Measurements from ENCODE around the gene RGS3.
"Not testable (repeated sequence)": the region's sequence is repeated elsewhere in the genome, so short reads cannot be mapped to it uniquely, and the experiment has no call there.

The RGS3 gene

DNA sequence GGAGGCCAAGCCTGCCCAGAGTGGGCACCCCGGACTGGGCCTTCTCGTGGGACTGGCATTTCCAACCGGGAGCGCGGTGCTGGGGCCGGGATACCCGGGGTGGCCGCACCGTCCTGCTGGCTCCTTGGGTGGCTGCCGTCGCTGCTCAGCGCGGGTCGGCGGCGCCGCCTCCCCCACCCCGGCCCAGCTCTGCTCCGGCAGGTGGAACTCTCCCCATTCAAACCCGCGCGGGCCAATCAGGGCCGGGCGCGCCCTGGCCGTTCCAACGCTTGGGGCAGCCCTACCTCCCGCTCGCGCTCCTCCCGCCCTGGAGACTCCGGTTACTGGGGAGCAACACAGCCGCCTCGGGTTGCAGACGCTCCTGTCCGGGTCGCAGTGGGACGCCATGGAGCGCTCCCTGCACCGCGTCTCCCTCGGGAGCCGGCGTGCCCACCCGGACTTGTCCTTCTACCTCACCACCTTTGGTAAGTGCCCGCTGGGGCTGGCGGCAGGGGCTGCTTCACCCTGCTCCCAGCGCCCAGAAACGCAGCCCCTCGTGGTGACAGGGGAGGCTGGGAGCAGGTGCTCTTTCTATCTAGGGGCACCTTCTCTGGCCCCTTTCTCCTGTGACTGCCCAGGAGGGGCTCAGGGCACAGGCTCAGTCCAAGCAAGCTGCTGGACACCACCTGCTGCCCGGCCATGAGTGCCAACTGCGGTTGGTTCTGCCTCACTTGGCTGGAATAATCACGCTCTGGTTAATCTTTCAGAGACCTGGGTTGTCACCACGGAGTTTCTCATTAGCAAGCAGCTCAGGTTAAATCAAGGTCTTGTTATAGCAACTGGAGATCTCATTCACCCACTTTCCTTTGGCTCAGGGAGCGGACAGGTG, at the start of gene RGS3:
TSS of gene RGS3 (plus strand) at position 310 of the 868 bp plus-strand sequence. CDS start at position 386, 76 bp downstream.
- no peak for DNase-seq

DNA sequence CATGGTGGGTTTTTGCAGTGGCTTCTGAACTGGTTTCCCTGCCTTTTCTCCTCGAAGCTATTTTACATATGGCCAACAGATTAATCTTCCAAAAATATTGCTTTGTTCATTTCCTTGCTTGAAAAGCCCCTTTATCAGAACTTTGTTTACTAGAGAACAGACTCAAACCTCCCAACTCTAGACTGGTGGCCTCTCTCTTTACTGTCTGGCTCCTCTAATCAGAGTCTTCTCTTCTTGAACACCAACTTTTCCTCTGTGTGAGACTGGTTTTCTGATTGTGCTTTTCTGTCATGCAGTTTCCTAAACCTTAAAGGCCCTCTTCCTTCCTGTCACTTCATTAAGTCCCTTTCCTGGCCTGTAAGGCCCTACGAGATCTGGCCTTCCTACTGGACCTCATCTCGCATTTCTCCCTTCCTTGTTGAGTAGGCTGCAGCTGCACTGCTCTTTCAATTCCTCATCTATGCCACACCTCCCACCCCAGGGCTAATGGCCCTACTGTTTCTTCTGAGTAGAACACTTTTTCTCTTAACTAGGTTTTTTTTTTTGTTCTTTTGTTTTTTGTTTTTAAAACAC, 47.3 kb upstream of the RGS3 start:
- DNase-seq, result no peak

DNA sequence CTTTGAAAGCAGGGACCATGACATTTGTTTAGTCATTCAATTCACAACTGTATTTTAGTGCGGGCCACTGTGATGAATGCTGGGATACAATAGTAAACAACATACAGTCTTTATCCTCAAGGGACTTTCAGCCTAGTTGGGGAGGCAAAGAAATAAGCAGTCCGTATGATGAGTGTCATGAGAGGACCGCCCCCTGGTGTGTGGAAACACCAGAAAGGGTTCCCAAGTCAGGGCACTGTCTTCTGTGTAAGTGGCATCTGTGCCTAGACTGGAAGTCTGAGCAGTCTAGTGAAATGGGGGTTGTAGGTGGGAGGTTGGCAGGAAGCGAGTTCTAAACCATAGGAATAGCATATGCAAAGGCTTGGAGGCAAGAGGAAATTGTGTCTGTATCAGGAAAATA, 46.2 kb upstream of the RGS3 start:
- DNase-seq, result peak; percentile 23

DNA sequence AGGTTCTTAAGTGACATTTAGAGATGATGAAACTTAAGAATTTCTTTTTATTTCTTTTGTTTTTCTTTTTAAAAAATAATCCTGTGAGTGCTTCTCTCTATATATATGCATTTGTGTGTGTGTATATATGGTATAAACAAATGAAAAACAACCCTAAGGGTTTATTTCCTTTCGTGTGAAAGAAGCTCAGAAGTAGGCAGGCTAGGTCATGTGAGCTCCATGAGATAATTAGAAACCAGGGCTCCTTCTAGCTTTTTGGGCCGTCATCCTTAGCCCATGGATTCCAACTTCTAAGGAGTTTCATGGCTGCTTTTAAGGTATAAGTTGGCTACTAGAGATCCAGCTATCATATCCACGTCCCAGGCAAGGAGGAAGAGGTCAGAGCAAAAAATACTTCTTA, 41.8 kb upstream of the RGS3 start:
- no peak for DNase-seq

DNA sequence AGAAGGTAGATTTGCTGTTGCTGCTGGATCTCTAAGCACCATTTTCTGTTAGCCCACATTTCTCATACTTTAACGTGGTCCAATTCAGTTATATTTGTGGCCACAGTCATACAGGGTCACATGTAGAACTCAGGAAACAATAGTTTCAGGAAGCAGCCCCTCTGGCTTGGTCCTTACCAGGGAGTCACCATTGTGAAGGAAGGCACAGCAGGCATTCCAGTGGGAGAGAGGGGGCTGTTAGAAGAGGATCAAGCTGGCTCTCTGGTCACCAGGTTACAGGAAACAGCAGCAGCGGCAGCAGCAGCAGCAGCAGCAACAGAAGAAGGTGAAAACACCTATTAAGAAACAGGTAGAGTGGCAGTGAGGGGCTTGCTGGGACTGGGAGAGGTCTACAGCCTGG, 38.5 kb upstream of the RGS3 start:
- no peak for DNase-seq

DNA sequence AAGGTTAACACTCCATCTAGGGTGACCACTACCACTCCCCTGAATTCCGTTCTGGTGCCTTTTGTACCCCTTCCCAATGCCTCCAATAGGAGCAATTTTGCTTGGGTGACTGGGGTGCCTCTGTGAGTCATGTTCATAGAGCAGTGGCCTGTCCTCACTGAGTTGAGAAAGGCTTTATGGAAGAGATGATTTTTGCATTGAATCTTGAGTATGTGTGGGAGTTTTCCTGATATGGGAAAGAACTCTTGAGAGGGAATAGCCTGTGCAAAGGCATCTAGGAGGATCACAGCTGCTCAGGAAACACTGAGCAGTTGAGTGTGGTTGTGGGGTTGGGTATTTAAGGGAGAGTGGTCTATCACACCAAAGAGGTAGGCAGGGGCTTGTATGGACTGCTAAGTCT, 36.8 kb upstream of the RGS3 start:
- DNase-seq, result no peak

DNA sequence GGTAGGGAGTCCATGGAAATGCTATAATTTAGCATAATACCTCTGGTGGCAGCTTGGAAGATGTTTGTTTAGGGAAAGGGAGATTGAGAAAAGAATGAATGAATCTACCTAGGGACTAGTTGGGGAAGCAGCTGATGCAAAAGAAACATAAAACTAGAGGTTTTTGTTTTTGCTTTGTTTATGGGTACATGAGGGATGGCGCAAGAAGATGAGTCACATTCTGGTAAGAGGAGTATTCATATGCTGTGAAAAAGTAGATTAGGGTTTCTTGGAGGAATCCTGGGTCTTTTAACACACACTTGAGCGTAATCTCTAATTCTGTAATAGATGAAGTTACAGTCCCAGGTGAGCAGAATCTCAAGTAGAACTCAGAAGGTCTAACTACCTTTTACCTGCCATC, 35.9 kb upstream of the RGS3 start:
- no peak for DNase-seq

DNA sequence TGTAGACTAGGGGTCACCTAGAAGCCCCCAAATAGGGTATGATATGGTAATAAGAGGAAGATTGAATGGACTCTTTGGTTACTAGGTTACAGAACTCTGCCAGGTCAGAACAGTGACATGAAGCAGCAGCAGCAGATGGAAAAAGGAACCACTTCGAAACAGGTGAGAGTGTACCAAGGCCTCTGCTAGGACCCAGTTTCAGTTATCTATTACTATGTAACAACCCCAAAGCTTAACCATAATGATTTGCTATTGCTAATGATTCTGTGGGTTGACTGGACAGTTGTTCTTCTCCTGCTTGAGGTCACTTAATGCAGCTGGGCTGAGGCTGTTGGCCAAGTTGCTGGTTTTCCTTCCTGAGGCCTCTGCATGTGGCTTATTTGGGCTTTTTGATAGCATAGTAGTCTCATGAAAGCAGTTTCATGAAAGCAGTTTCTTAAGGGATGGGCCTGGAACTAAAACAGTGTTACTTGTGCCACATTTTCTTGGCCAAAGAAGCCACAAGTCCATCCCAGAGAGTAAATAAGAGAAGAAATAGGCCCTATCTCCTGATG, 35.4 kb upstream of the RGS3 start:
- DNase-seq, result no peak

DNA sequence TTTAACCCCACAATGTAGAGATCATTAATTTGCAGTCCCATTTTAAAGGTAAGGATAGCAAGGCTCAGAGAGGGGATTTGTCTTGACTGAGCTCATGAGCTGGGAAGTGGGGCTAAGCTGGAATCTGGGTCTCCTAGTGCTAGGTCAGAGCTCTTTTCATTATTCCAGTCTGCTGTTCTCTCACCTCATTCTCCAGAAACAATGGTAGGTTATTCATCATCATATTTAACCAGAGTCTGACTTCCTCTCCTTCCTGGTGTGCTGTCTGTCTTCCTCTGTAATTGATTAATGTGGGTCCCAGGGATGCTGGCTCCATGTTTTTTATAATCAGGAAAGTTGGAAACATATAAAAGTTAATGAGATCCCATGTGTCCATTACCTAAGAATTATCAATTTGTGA, 32.3 kb upstream of the RGS3 start:
- no peak for DNase-seq

DNA sequence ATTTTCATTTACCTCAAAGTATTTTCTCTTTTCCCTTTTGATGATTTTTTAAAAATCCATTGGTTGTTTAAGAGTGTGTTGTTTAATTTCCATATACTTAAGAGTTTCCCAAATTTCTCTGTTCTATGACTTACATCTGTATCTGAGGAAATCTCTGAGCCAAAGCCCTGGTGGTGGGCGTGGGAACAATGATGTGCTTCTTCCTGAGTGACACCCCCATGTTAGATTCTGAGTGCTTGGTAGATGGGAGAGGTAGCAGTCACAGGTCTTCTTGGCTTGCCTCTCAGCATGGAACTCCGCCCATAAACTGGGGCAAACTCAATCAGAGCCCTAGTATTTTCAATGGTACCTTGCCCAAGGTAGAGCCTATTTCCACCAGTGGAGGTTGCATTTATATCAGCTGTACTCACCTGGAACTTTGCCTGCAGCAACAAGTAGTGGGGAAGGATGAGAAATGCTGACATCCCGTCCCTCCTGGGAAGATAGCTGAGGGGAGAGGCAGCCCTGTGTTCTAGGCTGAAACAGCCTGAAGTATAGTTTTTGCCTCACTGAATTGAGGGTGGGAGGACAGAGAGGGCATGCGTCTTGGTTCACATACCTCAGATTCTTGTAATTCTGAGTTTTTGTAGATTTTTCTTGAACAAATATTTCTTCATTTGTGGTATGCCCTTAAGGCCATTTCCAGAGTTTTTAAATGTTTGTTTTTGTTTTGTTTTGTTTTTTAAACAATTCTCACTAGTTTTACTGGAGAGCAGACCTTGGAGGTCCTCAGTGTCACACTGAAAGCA, 26.6 kb upstream of the RGS3 start:
- DNase-seq, result no peak

DNA sequence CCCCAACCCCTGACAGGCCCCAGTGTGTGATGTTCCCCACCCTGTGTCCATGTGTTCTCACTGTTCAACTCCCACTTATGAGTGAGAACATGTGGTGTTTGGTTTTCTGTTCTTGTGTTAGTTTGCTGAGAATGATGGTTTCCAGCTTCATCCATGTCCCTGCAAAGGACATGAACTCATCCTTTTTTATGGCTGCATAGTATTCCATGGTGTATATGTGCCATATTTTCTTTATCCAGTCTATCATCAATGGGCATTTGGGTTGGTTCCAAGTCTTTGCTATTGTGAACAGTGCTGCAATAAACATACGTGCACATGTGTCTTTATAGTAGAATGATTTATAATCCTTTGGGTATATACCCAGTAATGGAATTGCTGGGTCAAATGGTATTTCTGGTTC, 25.8 kb upstream of the RGS3 start:
- DNase-seq, result not testable (repeated sequence)

DNA sequence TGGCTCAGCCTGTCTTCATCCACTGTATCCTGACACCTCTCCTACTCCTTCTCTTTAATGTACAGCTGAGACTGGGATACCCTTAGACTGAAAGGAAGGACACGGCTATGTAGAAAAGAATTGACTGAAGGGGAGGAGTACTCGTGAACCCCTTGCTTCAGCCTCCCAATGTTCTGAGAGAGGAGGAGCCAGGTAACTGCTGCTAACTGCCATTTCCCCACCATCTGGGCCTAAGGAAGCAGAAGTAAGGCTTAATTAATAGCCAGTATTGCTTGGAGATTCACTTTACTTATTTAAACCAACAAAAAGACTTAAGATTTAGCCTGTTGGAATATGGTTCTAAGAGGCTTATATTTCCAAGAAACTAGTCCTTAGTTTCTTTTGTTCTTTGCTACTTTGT, 18.8 kb upstream of the RGS3 start:
- no peak for DNase-seq

DNA sequence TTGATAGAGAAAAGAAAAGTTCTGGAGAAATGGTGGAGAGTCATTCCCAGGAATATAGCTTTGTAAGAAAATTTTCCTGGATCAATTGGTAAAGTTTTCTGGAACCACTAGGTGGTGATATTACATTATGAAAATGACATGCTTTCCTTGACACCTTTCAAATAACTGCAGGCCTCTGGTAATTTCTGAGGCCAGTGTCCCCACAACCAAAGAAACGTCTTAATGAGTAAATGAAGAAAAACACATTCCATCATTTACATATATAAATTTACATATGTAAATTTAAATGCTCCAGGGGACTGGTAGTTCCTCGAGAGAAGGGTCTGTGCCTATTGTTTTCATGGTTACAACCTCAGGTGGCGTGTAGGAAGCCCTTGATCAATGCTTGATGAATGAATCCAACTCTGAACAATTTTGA, 17.2 kb upstream of the RGS3 start:
- DNase-seq, result peak; percentile 53

DNA sequence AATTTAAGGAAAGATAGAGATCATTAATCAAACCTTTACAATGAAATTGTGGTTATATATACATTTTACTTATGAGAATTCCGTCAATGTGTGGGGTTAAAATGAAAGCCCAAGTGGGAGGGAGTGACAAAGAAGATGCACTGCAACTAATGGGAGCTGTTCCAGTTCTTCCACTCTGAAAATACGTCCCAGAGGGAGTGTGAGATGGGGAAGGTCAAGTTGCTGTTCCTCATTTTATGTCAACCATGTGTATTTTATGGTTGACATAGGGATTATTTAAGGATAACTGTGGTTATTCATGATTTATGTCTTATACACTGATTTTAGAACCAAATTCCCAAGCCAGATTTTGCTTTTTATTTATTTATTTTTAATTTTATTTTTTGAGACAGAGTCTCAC, 14.2 kb upstream of the RGS3 start:
- no peak for DNase-seq

DNA sequence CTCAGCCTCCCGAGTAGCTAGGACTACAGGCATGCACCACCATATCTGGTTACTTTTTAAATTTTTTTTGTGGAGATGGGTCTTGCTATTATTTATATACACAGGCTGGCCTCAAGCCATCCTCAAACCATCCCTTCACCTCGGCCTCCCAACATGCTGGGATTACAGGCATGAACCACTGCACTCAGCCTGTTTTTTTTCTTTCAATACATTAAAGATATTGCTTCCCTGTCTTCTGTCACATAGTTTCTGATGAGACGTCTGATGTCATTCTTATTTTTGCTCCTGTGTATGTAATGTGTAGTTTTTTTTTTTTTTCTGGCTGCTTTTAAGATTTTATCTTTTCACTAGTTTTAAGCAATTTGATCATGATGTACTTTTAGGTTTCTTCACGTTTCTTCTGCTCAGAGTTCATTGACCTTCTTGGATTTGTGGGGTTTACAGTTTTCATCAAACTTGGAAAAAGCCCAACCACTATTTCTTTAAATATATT, 11.4 kb upstream of the RGS3 start:
- DNase-seq, result no peak

DNA sequence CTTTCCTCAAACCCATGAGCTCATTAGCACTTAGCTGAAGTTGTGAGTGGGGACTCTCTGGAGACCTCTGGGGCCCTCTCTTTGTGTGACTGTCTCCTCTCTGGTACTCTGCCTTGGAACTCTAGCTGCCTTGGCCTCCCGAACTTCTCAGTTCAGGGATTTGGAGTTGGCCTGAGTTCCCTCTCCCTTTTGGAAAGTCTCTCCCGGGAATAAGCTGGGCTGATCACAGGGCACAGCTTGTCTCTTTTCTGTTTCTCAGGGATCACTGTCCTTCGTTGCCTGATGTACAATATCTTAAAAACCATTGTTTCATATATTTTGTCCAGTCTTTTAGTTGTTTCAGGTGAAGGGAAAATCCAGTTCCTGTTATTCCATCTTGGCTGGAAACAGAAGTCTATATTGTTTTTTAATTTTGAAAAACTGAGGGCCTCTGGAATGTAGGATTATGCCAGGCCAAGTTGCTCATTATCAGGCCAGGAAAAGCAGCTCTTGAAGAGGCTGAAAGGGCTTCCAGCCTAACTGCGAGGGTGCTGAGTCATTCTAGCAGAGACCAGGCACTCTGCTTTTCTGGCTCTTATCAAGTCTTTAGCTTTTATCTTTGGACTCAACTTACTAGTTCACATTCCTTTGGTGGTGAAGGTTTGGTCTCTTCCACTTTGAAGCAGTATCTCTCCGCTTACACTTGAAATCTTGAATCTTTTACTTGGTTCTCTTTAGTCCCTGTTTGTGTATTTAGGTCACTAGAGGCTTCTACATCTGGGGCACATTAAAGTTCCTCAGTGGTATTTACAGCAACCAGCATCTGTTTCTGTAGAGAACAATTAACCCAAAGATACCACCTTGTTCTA, 8.4 kb upstream of the RGS3 start:
- DNase-seq, result no peak

DNA sequence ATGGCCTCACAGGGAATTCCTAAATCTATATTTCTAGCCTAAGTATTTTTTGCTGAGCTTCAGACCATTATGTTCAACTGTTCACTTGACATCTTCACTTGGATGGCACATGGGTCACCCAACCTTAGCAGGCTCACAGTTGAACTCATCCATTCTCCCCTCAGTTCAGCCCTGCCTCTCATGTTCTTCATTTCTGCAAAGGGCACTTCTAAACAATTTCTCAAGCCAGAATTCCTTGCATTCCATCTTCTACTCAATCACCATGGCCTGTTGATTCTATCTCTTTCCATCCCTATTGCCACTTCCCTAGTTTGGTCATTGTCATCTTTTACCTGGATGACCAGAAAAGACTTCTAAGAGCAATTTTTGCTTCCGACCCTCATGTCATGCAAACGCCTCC, 7.3 kb upstream of the RGS3 start:
- no peak for DNase-seq

DNA sequence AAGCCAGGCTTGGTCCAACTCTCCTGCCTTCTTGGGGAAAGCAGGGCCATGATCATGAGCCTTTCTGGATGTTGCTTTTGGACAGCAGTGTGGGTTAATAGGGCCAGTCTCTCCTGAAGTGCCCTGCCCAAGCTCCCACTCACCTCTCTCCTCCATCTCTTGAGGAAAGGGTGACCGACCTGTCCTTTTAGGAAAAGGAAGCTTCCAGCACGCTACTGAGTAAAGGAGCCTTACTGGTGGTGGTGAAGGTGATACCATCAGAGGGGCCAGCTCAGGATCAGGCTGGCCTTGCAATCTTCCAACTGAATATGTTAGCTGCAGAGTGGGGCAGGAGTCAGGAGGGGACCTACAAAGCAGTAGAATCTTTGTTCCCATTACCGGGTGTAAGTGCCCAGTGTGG, 2.2 kb upstream of the RGS3 start:
- DNase-seq, result no peak

DNA sequence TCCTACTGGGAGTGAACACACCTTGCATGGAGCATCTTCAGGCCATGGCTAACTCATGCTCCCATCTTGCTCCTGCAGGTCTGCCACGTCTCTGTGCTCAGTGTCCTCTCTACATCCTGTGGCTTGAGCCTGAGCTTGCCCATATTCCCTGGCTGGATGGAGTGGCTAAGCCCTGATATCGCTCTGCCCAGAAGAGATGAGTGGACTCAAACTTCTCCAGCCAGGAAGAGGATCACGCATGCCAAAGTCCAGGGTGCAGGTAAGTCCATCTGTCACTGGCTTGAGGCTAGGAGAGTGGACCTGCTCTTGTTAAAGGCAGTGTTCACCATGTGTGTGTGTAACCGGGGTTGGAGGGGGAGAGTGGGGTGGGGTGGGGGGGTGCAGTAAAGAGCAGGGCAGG, 1.6 kb upstream of the RGS3 start:
- no peak for DNase-seq

DNA sequence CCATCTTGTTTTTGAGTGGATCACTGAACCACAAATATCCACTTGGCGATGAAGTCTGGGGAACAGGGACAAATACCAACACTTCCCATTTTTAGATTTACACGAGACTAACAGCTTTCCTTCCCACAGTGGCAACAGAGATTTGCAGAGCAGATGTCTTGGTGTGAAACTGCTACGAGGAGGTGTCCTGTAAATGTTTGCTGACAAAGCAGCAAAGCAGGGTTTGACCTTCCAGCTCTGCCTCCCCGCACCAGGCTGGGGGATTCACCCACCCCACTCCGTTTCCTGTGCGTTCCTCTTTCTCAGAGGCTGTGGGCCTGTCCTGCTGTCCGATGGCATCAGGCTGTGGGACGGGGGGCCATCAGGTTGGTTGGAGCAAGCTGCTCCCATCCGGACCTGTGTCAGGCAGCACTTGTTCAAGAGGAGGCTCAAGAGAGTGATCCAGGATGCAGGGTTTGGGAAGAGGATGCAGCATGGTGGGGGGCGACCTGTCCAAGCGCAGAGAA, 693 bp upstream of the RGS3 start:
- no peak for DNase-seq

DNA sequence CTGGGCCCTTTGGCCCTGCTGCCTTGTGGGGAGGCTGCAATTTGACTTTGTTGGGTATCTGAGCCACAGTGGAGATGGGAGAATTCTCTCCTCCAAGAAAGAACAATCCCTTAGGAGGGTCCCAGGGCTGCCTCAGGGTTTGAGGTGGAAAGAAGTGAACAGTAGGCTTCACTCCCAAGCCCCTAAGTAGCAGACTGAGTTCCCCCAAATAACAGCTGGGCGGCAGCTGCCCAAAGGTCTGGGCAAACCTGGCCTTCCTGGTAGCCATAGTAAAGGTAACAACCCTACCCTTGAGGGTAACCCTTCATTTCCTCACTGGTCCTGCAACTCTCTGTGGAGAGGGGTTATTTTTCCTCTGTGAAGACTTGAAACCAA, 746 bp downstream of the RGS3 start:
- DNase-seq, result no peak

DNA sequence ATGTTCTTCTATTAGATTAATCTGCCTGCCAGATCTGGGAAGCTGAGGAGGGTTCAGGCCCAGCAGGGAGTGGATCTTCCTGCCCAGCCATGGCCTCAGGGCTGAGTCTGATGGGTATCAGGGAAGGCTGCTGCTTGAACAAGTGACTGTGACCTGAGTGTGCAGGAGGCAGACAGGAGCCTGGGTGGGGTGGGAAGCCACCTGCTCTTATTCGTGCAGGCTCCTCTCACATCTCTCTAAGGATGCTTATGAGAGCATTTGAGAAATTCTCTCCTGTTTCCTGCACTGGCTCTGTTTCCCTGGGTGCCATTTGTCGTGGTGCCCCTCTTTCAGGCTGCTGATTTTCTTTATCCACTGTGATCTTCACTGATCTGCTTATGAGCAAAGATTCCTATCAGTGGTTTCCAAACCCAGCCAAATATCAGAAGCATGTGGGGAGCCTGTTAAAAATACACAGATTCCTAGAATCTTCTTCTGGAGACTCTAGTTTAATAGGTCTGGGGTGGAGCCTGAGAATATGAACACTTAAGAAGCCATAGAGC, 2.1 kb downstream of the RGS3 start:
- no peak for DNase-seq

Measured in CD4-positive, alpha-beta T cell treated with Interleukin-10 for 1 hour (primary cell).